ENCODE data around the gene TBC1D5.

The TBC1D5 gene

DNA sequence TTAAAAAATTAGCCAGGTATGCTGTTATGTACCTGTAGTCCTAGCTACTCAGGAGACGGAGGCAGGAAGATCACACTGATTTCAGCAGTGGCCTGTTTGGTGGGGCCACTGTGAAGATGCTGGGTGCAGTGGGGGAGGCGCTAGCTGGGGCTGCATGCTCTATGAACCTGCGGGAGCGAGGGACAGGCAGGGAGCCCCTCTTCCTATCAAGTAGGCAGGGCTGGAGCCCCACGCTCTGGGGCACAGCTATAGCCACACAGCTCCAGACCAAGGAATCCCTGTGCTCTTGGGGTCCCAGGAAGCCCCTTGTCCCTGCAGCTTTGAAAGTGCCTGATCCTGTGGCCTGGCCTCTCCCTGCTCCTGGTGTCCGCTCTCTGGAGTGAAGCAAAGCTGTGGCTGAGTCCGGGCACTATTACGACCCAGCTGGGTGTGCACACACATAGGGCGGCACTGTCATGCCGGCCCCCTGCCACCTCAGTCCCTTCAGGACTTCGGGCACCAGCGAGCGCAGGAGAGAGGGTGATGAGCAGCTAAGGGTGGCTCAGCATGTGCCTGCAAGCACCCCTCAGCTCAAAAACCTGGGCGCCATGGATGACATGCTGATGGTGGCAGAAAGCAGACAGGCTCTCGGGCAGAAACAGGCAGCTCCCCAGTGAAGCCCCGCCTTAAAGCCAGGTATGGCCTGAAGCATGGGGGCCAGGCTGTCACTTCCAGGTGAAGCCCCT lies 262.6 kb downstream of the TBC1D5 start:
- no peak for DNase-seq (ENCODE audit: low spot score)

GRCh38 chr3:17478673-17479072 lies 263.8 kb downstream of the TBC1D5 start:
- no peak for DNase-seq (ENCODE audit: low spot score)

GRCh38 chr3:17473761-17474160 lies 268.7 kb downstream of the TBC1D5 start:
- DNase-seq (ENCODE audit: low spot score): no peak

GRCh38 chr3:17469954-17470353 lies 272.5 kb downstream of the TBC1D5 start:
- no peak for DNase-seq (ENCODE audit: low spot score)

GRCh38 chr3:17469520-17469919 lies 272.9 kb downstream of the TBC1D5 start:
- no peak for DNase-seq (ENCODE audit: low spot score)

DNA sequence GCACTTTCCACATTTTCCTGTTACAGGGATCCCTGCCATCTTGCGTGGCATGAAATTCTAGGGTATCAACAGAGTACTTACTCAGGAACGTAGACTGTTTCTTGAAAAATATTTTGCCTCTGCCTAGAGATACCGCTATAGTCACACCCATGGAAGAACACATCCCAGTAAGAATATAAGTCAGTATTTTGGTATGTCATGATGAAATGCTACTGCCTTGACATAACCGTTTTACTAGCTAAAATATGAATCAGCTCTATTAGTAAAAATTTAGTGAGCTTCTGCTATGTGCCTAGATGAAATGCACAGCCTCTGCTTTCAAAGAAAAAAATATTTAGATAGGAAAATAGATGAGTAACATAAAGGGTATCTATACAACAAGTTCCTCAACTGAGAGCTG lies 276.4 kb downstream of the TBC1D5 start:
- no peak for DNase-seq (ENCODE audit: low spot score)

- no peak for DNase-seq (ENCODE audit: low spot score)
Measured at GRCh38 chr3:17459470-17459993, 282.9 kb downstream of the TBC1D5 start.

- no peak for DNase-seq (ENCODE audit: low spot score)
Measured at GRCh38 chr3:17456650-17457049, 285.8 kb downstream of the TBC1D5 start.

- DNase-seq (ENCODE audit: low spot score): no peak
Measured at GRCh38 chr3:17456046-17456445, 286.4 kb downstream of the TBC1D5 start.

DNA sequence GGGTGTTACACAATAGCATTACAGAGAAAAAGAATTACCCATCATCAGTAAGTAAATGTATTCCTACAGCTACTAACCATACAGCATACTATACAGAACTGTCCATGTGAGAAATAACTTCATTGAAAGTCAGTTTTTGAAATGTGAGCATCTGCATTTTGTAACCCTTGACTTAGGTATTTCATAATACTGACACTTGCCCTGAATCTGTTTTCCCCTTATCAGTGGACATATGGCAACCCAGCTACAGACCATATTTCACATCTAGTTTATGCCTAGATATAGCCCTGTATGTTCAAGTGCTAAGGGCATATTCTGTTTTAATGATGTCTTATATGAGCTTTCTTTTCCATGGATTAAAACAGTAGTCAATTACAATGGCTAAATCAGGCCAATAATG lies 297.6 kb downstream of the TBC1D5 start:
- no peak for DNase-seq (ENCODE audit: low spot score)

DNA sequence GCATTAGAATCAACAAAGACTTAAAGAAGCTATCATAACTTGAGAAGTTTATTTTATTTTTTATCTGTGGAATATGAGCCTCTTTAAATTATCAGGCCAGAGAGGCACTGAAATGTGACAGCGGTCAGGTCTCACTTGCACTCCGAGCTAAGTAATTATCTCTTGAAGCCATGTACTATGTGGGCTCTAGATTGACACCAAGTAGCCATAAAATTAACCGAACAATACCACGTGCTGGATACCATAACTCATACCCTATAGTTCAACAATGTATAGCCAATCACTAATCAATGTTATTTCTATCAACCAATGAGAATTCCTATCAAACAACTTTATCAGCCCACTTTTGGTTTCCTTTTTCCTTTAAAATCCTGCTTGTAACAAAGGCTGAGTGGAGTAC lies 299.3 kb downstream of the TBC1D5 start:
- DNase-seq (ENCODE audit: low spot score): no peak

DNA sequence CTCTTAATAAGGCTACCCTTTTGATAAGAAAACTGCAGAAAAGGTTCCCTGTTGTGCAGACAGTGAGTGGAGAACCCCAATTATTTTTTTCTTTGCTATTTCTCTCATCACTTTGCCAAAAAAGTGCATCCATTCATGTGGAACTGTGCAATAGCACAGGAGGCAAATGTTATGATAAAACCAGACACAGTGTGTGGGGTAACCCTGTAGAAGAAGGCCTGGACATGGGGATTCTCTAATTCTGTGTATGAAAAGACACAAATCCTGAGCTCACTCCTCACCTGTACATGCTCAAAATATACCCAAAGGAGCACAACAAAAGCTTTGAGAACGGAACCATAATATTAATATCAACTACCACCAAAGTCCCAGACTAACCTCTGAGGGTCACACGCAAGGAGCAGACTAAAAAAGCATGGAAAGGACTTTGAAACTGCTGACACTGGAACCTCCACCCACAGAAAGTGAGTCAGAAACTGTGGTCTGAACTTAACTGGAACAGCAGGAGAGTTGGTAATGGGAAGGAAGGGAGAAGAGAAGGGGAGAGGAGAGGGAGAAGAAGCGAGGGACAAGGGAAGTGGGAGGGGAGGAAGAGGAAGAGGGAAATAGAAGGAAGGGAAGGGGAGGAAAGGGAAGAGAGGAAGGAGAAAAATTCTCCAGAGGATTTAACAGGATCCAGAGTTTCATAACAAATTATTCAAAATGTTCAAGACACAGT lies 299.9 kb downstream of the TBC1D5 start:
- DNase-seq (ENCODE audit: low spot score): no peak

DNA sequence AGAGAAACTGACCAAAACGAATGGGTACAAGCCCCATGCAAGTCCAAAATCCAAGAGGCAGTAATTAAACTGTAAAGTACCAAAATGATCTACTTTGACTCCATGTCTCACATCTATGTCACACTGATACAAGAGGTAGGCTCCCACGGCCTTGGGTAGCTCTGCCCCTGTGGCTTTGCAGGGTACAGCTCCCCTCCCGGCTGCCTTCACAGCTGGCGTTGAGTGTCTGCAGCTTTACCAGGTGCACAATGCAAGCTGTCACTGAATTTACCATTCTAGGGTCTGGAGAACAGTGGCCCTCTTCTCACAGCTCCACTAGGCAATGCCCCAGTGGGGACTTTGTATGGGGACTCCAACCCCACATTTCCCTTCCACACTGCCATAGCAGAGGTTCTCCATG lies 308.6 kb downstream of the TBC1D5 start:
- DNase-seq (ENCODE audit: low spot score): no peak

DNA sequence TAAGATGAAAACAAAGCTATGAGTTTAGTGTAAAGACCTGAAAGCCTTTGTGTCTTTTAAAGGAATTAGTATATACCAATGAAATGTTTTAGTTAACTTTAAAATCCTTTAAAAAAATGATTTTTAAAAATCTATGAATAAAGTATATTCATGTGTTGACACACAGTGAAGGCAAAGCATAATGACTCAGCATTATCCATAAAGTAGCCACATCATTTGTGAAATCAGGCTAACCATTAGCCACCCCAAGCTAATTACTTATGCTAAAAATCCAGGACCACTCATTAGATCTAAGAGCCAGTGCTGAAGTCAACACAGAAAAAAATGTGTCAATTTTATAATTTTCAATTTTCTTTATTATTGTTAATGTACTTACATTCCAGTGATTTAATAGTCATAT lies 310.2 kb downstream of the TBC1D5 start:
- DNase-seq (ENCODE audit: low spot score): no peak

GRCh38 chr3:17431484-17432045 lies 310.9 kb downstream of the TBC1D5 start:
- no peak for DNase-seq (ENCODE audit: low spot score)

DNA sequence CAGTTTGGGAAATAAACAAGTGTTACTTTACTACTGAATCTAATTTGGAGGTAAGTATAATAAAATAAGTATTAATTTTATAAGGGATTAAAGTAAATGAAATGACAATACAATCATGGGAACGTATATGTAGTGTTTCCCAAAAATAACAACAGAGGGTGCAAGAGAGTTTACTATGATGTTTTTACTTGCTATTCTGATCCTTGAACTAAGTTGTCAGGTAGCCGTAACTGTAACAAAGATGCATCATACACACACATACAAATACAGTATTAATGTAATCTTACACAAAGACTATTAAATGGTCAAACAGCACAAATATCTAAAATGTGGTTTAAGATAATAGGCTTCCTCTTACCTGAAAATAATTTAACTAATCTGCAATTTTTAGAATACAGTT lies 311.4 kb downstream of the TBC1D5 start:
- DNase-seq (ENCODE audit: low spot score): no peak

GRCh38 chr3:17430582-17430981 lies 311.8 kb downstream of the TBC1D5 start:
- no peak for DNase-seq (ENCODE audit: low spot score)

GRCh38 chr3:17423786-17424536 lies 318.5 kb downstream of the TBC1D5 start:
- no peak for DNase-seq (ENCODE audit: low spot score)

DNA sequence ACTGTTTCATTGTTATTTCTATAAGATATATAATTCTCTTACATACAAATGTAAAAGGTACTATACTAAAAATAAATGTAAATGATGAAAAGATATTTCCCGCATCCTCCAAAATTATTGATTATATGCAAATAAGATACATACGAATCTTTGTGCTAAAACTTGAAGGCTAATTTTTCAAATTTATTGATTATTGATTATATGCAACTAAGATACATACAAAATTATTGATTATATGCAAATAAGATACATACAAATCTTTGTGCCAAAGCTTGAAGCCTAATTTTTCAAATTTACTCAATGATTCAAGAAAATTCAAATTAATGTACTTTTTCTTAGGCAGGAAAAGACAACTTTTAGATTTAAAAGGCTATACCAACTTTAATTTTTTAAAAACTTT lies 319.8 kb downstream of the TBC1D5 start:
- DNase-seq (ENCODE audit: low spot score): no peak

GRCh38 chr3:17420668-17421067 lies 321.8 kb downstream of the TBC1D5 start:
- no peak for DNase-seq (ENCODE audit: low spot score)

GRCh38 chr3:17412950-17413530 lies 329.4 kb downstream of the TBC1D5 start:
- DNase-seq (ENCODE audit: low spot score): peak; percentile 55

Data from germinal center (tissue), 1 donor.